ENCODE data around the gene SHTN1. TPM values are rescaled to one million over a fixed set of nuclear protein-coding genes. Genes with fewer than 3 reads are reported as not detected.

The SHTN1 gene
- total and polyA plus RNA-seq, 2 of the 4 experiments (the other 2 are of a cell fraction) = 0.54 to 2.3 TPM

GRCh38 chr10:117003336-117003735, 1.7 kb downstream of the SHTN1 start:
- in situ Hi-C loops (cut with MboI; ENCODE audit: low sequenced_read_pairs) (no loop called here), dilution Hi-C loops (cut with HindIII; ENCODE audit: low sequenced_read_pairs, unreplicated experiment) (no loop called here), intact Hi-C loops (cut with micrococcal nuclease) (loop anchor here (5.0 to 10.0 kb wide), 2 partner anchors 156 to 161 kb away; partner anchors contain the start of gene ENO4)
- no peaks in the 10 kb centered on the region; the same call in 1 of the 2 replicates for H3K4me1 ChIP-seq (ENCODE audit: control insufficient read depth, insufficient read depth, low read length)
- H3K79me1 ChIP-seq (ENCODE audit: low read depth in 1 of 2, low read length in 2 of 2) = peaks cover 2 to 3% of the 10 kb centered on the region in 2 experiments; a peak in 1 of 4 replicates
- BruUV-seq (replicated peaks) = no TSS peak
- ATAC-seq (ENCODE audit: low read depth) = no peak
- no peak overlapping the region for H2AK9ac ChIP-seq (replicated peaks; ENCODE audit: low read depth, low read length, poor library complexity)
- H2BK5ac ChIP-seq (ENCODE audit: low read depth, low read length, poor library complexity, severe bottlenecking) = no peak overlapping the region
- WGBS, 2 experiments (ENCODE audit: extremely low coverage in 2 of 2, insufficient read length in 1 of 2) = 100% methylated on average over 6 of the region's 6 CpGs; no CpG with 5 or more reads in 1 of the 2 experiments
- H3K27ac ChIP-seq (ENCODE audit: insufficient read depth, low read length) = no peak overlapping the region
- H2BK120ac ChIP-seq (ENCODE audit: low read depth, low read length) = no peak overlapping the region
- POLR2A ChIA-PET (ENCODE audit: unreplicated experiment) = no interaction called here
- H4K20me1 ChIP-seq (ENCODE audit: insufficient read depth, low read length) = no peaks in the 10 kb centered on the region
- H3K9me3 ChIP-seq (ENCODE audit: control insufficient read depth, insufficient read depth, low read length) = no peaks in the 10 kb centered on the region
- TF ChIP-seq NFE2L2 (IDR thresholded peaks at IDR 0.05; ENCODE audit: low read depth, low read length) = no peak
- no peak for TF ChIP-seq POLR2A (IDR thresholded peaks at IDR 0.05; ENCODE audit: low read depth, low read length)
- no peak for TF ChIP-seq CEBPB (IDR thresholded peaks at IDR 0.05; ENCODE audit: low read depth, low read length)
- TF ChIP-seq MAFK (IDR thresholded peaks at IDR 0.05; ENCODE audit: low read depth, low read length) = no peak
- TF ChIP-seq RAD21 (IDR thresholded peaks at IDR 0.05; ENCODE audit: low read length) = no peak
- no peak for TF ChIP-seq FOS (IDR thresholded peaks at IDR 0.05; ENCODE audit: low read depth, low read length)
- TF ChIP-seq MXI1 (IDR thresholded peaks at IDR 0.05; ENCODE audit: borderline replicate concordance, low read depth, low read length) = no peak
- no peak for TF ChIP-seq RCOR1 (IDR thresholded peaks at IDR 0.05; ENCODE audit: insufficient replicate concordance, low read length)
- no peak overlapping the region for H3K9ac ChIP-seq (ENCODE audit: low read depth, low read length)
- no peak overlapping the region for H3K4me2 ChIP-seq (ENCODE audit: low read depth, low read length)
- H4K5ac ChIP-seq (ENCODE audit: low read depth, low read length) = no peak overlapping the region
- no peak overlapping the region for H2BK15ac ChIP-seq (ENCODE audit: low read depth, low read length)
- no peak overlapping the region for H3K18ac ChIP-seq (ENCODE audit: low read depth, low read length)
- H2AFZ ChIP-seq (replicated peaks; ENCODE audit: low read length, poor library complexity) = no peak overlapping the region
- H3K14ac ChIP-seq (replicated peaks; ENCODE audit: low read depth, low read length) = no peak overlapping the region
- H3K23ac ChIP-seq (ENCODE audit: low read depth, low read length) = no peak overlapping the region
- H2BK20ac ChIP-seq (ENCODE audit: low read depth, low read length) = no peak overlapping the region
- H3K56ac ChIP-seq (ENCODE audit: extremely low read depth, insufficient read depth, low read length) = no peak overlapping the region
- no peaks in the 10 kb centered on the region for H3K36me3 ChIP-seq (ENCODE audit: control insufficient read depth, insufficient read depth, low read length)
- no peak overlapping the region for H2AK5ac ChIP-seq (ENCODE audit: low read depth, low read length)
- no peak overlapping the region for H3K4me3 ChIP-seq (ENCODE audit: insufficient read depth, low read depth, low read length)
- CTCF ChIA-PET = no interaction called here
- no peaks in the 10 kb centered on the region for H3K27me3 ChIP-seq (ENCODE audit: control insufficient read depth, insufficient read depth, low read length)
- H3K9me1 ChIP-seq (ENCODE audit: insufficient read depth, low read length) = no peaks in the 10 kb centered on the region
- H3K4ac ChIP-seq (ENCODE audit: low read depth, low read length) = no peak overlapping the region
- H4K8ac ChIP-seq (ENCODE audit: low read depth in 2 of 2, low read length in 2 of 2) = no peak overlapping the region
- DNase-seq = no peak
- no peak overlapping the region for H4K91ac ChIP-seq (ENCODE audit: insufficient read depth, low read depth, low read length)
